Occipital lobe (tissue), 2 donors: ENCODE data around the gene FLOT2. TPM values are rescaled to one million over a fixed set of nuclear protein-coding genes. Genes with fewer than 3 reads are reported as not detected.
A peak's percentile ranks its signal among the peaks of the same experiment; 100 is the strongest.
"Not testable (repeated sequence)": the region's sequence is repeated elsewhere in the genome, so short reads cannot be mapped to it uniquely, and the experiment has no call there.

ENCODE experiments used
- DNase-seq: peaks from one replicate; lab custom pipeline; 2025; lab: John Stamatoyannopoulos, UW
- total RNA-seq: library from RNA; depleted of rRNA; stranded (reverse); fragments of >200 nt; gene quantifications from one replicate; pipeline ENCODE4 v1.2.3, GENCODE V29; 2014

Gene FLOT2
- 20.0 TPM for total RNA-seq

- peak; percentile 39 for DNase-seq
These were observed at the start of gene FLOT2 for GRCh38 chr17:28896884-28897768. Gene FLOT2 (minus strand): TSS chr17:28897733. CDS start chr17:28897574, 159 bp downstream.

GRCh38 chr17:28946239-28946638, 48.7 kb upstream of the FLOT2 start:
- DNase-seq = no peak

GRCh38 chr17:28944862-28945741, 47.6 kb upstream of the FLOT2 start:
- no peak for DNase-seq

- no peak for DNase-seq
These were observed 46.8 kb upstream of the FLOT2 start for GRCh38 chr17:28944343-28944742.

- no peak for DNase-seq
These were observed 45.4 kb upstream of the FLOT2 start for GRCh38 chr17:28942925-28943324.

GRCh38 chr17:28941251-28941650, 43.7 kb upstream of the FLOT2 start:
- no peak for DNase-seq

- no peak for DNase-seq
These were observed 43.1 kb upstream of the FLOT2 start for GRCh38 chr17:28940675-28941074.

GRCh38 chr17:28940142-28940541, 42.6 kb upstream of the FLOT2 start:
- no peak for DNase-seq

- DNase-seq = no peak
These were observed 41.0 kb upstream of the FLOT2 start for GRCh38 chr17:28938552-28938951.

- no peak for DNase-seq
These were observed 39.7 kb upstream of the FLOT2 start for GRCh38 chr17:28937044-28937729.

- no peak for DNase-seq
These were observed 38.4 kb upstream of the FLOT2 start for GRCh38 chr17:28935744-28936460.

- DNase-seq = not testable (repeated sequence)
These were observed 37.0 kb upstream of the FLOT2 start for GRCh38 chr17:28934508-28934907.

- no peak for DNase-seq
These were observed 32.3 kb upstream of the FLOT2 start for GRCh38 chr17:28929787-28930186.

GRCh38 chr17:28928061-28928460, 30.5 kb upstream of the FLOT2 start:
- DNase-seq = no peak

GRCh38 chr17:28926786-28927185, 29.3 kb upstream of the FLOT2 start:
- no peak for DNase-seq

GRCh38 chr17:28926366-28926765, 28.8 kb upstream of the FLOT2 start:
- DNase-seq = no peak

- no peak for DNase-seq
These were observed 28.4 kb upstream of the FLOT2 start for GRCh38 chr17:28925912-28926365.

GRCh38 chr17:28920201-28920600, 22.7 kb upstream of the FLOT2 start:
- DNase-seq = no peak

GRCh38 chr17:28918295-28918694, 20.8 kb upstream of the FLOT2 start:
- no peak for DNase-seq

GRCh38 chr17:28917465-28917864, 19.9 kb upstream of the FLOT2 start:
- DNase-seq = no peak

- DNase-seq = no peak
These were observed 19.5 kb upstream of the FLOT2 start for GRCh38 chr17:28917029-28917428.
